Activated CD8-positive, alpha-beta memory T cell treated with anti-CD3 and anti-CD28 coated beads for 36 hours (primary cell): Measurements from ENCODE around the gene NDUFS8. TPM values are rescaled to one million over a fixed set of nuclear protein-coding genes. Genes with fewer than 3 reads are reported as not detected.

Source experiments
- CTCF ChIA-PET: fragments of 350-600 bp; sonication (Branson Sonifier 250); formaldehyde crosslinking; loops from one replicate; lab custom pipeline; 2021; ENCODE audit warnings: antibody characterized with exemption; lab: Charles Lee
- POLR2A ChIA-PET: fragments of 350-600 bp; sonication (Branson Sonifier 250); formaldehyde crosslinking; loops from one replicate; lab custom pipeline; 2021; ENCODE audit warnings: antibody characterized with exemption; lab: Charles Lee
- total RNA-seq, 2 experiments: library from RNA; stranded (reverse); gene quantifications; one replicate each; pipeline ENCODE4 v1.2.3, GENCODE V29; 2021

NDUFS8 gene
- total RNA-seq, 2 experiments from 2014 or later, result 126 to 137 TPM

GRCh38 chr11:68028802-68029545 is 1.5 kb upstream of the NDUFS8 start:
- POLR2A ChIA-PET, result interaction anchor here (0.7 kb wide), 1 partner anchor 14 kb away, joined by 5 read pairs; no protein-coding TSS in a partner anchor
- CTCF ChIA-PET, result no interaction called here

GRCh38 chr11:68031144-68031464 is 623 bp downstream of the NDUFS8 start:
- ChIA-PET CTCF (no interaction called here), POLR2A (interaction anchor here (0.6 to 1.0 kb wide), 2 partner anchors 8 to 10 kb away, joined by 3 to 4 read pairs; partner anchors contain the start of gene TCIRG1)

DNA sequence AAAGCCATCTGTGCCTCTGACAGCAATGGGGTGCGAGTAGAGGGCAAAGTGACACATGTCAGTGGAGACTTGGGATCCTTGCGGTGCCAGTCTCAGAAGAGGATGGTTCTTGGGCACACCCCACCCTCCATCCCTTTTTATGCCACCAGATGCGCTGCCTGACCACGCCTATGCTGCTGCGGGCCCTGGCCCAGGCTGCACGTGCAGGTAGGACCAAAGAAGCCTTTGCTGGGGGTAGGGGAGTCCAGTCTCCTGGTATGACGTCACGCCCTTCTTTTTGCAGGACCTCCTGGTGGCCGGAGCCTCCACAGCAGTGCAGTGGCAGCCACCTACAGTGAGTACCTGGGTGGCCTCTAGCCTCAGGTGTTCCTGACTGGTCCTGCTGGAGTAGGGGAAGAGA is 1.5 kb downstream of the NDUFS8 start:
- ChIA-PET POLR2A (no interaction called here), CTCF (no interaction called here)

- CTCF ChIA-PET, result no interaction called here
- POLR2A ChIA-PET, result interaction anchor here (0.6 kb wide), 1 partner anchor 1780 kb away, joined by 6 read pairs; no protein-coding TSS in a partner anchor
Observed at GRCh38 chr11:68032997-68033707, 2.7 kb downstream of the NDUFS8 start.

DNA sequence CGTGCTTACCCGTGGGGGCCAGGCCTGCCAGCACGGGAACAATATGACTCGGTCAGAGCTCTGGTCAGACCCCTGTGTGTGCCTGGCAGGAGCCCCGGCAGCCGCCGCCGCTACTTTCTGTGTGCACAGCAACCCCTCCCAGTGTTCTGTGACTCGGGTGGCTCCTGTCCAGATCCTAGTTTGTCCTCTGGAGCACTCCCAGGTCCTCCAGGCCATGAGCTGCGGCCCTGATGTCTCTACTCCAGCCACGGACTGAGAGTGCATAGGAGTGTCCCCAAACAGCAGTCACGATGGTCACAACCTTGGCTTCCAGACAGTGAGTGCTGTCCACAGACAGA is 3.2 kb downstream of the NDUFS8 start:
- CTCF ChIA-PET, result no interaction called here
- POLR2A ChIA-PET, result no interaction called here

- ChIA-PET POLR2A (no interaction called here), CTCF (interaction anchor here (0.6 to 0.9 kb wide), 3 partner anchors 25 to 174 kb away, joined by 3 to 7 read pairs (median 3); partner anchors contain the start of gene ALDH3B1)
Observed at GRCh38 chr11:68035266-68035876, 4.9 kb downstream of the NDUFS8 start.

- ChIA-PET POLR2A (no interaction called here), CTCF (interaction anchor here (0.9 kb wide), 1 partner anchor 26 kb away, joined by 7 read pairs; the partner anchor contains the start of gene ALDH3B1)
Observed at GRCh38 chr11:68036141-68036716, 5.7 kb downstream of the NDUFS8 start.

DNA sequence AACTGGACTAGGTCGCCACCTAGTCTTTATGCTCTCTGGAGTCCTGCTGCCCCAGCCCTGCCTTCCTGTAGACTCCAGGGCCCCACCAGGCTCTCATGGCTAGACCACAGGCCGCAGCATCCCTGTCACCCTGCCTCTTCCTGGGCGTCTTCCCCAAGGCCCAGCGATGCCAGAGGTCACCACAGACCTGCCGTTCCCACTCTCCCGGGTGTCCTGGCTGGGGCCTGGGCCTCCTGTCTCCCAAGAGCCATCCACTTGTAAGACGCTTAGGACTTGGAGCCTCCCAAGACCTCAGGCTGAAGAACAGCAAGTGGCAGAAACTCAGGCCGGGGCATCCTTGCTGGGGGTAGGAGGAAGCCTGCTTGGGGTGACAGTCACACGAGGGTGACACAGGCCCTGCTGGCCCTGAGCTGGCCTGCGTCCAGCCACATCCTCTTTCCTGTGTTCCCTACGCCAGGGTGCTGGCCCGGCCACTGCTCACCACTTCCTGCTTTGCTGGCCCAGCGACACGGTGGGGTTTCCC is 6.3 kb downstream of the NDUFS8 start:
- ChIA-PET CTCF (no interaction called here), POLR2A (interaction anchor here (2.4 kb wide), 1 partner anchor 16 kb away, joined by 5 read pairs; no protein-coding TSS in a partner anchor)

- ChIA-PET POLR2A (interaction anchor here (2.4 kb wide), 1 partner anchor 15 kb away, joined by 5 read pairs; no protein-coding TSS in a partner anchor), CTCF (no interaction called here)
Observed at GRCh38 chr11:68037411-68038225, 7.1 kb downstream of the NDUFS8 start.

- ChIA-PET CTCF (no interaction called here), POLR2A (interaction anchor here (2.4 kb wide), 1 partner anchor 15 kb away, joined by 5 read pairs; no protein-coding TSS in a partner anchor)
Observed at GRCh38 chr11:68038226-68038717, 7.8 kb downstream of the NDUFS8 start.

DNA sequence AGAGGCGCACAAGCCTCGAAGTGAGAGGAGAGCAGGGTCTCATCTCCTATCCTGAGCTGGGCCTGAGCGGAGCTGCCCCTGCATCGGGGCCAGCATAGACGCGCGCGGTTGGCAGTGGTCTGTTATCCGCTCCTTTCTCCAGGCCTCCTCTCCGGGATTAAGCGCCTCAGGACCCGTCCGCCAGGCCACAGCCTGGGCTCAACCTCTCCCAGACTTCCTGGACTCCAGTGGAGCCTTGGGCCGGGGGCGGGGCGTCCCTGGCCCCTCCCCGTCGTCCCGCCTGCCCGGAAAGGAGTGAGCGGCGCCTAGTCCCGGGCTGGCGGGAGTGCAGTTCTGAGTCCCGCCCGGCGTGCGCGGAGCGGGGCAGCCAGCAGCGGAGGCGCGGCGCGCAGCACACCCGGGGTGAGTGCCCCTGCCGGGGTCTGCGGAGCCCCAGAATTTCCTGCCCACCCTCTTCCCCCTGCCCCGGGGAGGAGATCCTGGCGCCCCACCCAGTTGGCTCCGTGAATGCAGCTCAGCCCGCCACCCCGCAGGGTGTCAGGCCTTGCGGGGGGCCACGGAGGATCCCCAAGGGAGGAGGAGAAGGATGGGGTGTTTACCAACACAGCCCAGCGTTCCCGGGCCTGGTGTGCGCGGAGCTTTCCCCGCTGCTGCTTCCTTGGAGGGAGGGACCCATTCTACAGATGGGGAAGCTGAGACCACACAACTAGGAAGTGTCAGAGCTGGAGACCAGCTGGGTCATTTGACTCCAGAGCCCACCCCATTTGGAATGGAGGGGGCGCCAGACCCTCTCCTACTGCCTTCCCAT is 8.4 kb downstream of the NDUFS8 start, which contains the start of gene TCIRG1:
TCIRG1 (plus strand) TSS at position 308 of the 808 bp plus-strand sequence. CDS start 2,247 bp downstream, outside the sequence.
- ChIA-PET POLR2A (interaction anchor here (1.1 to 2.4 kb wide), 2 partner anchors 8 to 14 kb away, joined by 4 to 5 read pairs; no protein-coding TSS in a partner anchor), CTCF (interaction anchor here (1.0 kb wide), 1 partner anchor 45 kb away, joined by 4 read pairs; no protein-coding TSS in a partner anchor)

DNA sequence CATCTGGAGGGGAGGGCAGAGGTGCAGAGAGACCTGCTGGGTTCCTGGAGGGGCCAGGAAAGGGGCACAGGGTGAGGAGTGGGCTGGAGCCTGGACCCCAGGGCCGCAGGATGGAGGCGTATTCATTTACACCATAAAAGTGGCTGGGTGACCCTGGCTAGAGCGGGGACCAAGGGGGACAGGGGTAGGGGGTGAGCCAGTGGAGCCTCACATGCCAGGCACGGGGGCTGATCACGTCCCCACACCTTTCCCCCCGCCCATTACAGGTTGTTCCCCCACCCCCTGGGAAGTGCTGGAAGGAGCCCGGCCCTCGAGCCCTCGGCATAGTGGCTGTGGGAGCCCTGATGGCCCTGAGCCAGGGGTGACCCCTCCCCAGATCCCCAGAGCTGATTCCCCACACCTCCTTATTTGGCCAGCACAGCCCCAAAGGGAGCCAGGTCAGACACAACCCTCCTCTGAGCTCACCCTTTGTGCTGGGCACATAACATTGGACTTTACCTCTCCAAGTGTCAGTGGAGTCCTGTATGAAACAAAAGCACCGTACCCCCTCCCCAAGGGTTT is 9.1 kb downstream of the NDUFS8 start:
- ChIA-PET POLR2A (interaction anchor here (1.1 kb wide), 1 partner anchor 9 kb away, joined by 4 read pairs; no protein-coding TSS in a partner anchor), CTCF (interaction anchor here (1.0 kb wide), 1 partner anchor 46 kb away, joined by 4 read pairs; no protein-coding TSS in a partner anchor)

GRCh38 chr11:68040101-68040956 is 9.8 kb downstream of the NDUFS8 start:
- CTCF ChIA-PET, result no interaction called here
- POLR2A ChIA-PET, result no interaction called here

- POLR2A ChIA-PET, result interaction anchor here (0.9 kb wide), 1 partner anchor 10 kb away, joined by 3 read pairs; no protein-coding TSS in a partner anchor
- CTCF ChIA-PET, result no interaction called here
Observed at GRCh38 chr11:68040957-68041591, 10.6 kb downstream of the NDUFS8 start.

- POLR2A ChIA-PET, result interaction anchor here (0.9 kb wide), 2 partner anchors 9 to 11 kb away, joined by 3 read pairs; no protein-coding TSS in a partner anchor
- CTCF ChIA-PET, result interaction anchor here (1.4 kb wide), 1 partner anchor 167 kb away, joined by 4 read pairs; no protein-coding TSS in a partner anchor
Observed at GRCh38 chr11:68041617-68042218, 11.2 kb downstream of the NDUFS8 start.
